Gastrocnemius medialis (tissue), 4 donors: ENCODE data around the gene NCOA3. TPM values are rescaled to one million over a fixed set of nuclear protein-coding genes. Genes with fewer than 3 reads are reported as not detected.

Experiments
- ATAC-seq, 2 donors: fragments of 150-250 bp; one replicate each; pipeline ENCODE4 v1.9.1; 2016
- DNase-seq, 2 donors: peaks; one replicate each; pipeline ENCODE4 v3.0.0-alpha.2; 2019
- H3K27ac ChIP-seq, 4 donors: fragments of 200-600 bp; sonication (generic); 1 replicate in 1 of 4; 2 replicates in 3 of 4; pipeline ENCODE4 v1.5.1; 2016 to 2018; ENCODE audit warnings: mild to moderate bottlenecking in 2 of 4, moderate library complexity in 1 of 4
- H3K27me3 ChIP-seq, 3 donors: fragments of 200-600 bp; sonication (generic) in 2 of 3; 1 replicate in 1 of 3; 2 replicates in 2 of 3; pipeline versions ENCODE4 v1.5.1 to v1.6.0; 2016 to 2019; ENCODE audit warnings: mild to moderate bottlenecking in 1 of 3, moderate library complexity in 1 of 3
- H3K36me3 ChIP-seq, 2 donors: fragments of 200-600 bp; sonication (generic) in 1 of 2; one replicate each; pipeline ENCODE4 v1.5.1; 2017 to 2018
- H3K4me1 ChIP-seq, 2 donors: fragments of 200-600 bp; sonication (generic) in 1 of 2; one replicate each; pipeline ENCODE4 v1.5.1; 2016 to 2017; ENCODE audit warnings: mild to moderate bottlenecking in 2 of 2
- H3K4me3 ChIP-seq, 4 donors: fragments of 200-600 bp; sonication (generic) in 3 of 4; 1 replicate in 1 of 4; 2 replicates in 3 of 4; pipeline ENCODE4 v1.5.1; 2016 to 2019; ENCODE audit warnings: mild to moderate bottlenecking in 2 of 4
- H3K9me3 ChIP-seq, 3 donors: fragments of 200-600 bp; sonication (generic) in 2 of 3; 1 replicate in 1 of 3; 2 replicates in 2 of 3; pipeline ENCODE4 v1.5.1; 2016 to 2019
- CTCF ChIP-seq, 5 experiments: fragments of 450-650 bp in 3 of 5; fragments of 200-600 bp in 2 of 5; sonication (generic) in 2 of 5; IDR thresholded peaks in 4 of 5; conservative IDR thresholded peaks in 1 of 5; 1 replicate in 4 of 5; 2 replicates in 1 of 5; pipeline ENCODE4 v1.5.1; 2016 to 2019; ENCODE audit warnings: antibody characterized with exemption in 5 of 5, mild to moderate bottlenecking in 3 of 5, moderate library complexity in 3 of 5
- POLR2A ChIP-seq, 2 donors: fragments of 450-650 bp; IDR thresholded peaks; one replicate each; pipeline ENCODE4 v1.6.1; 2017; ENCODE audit warnings: antibody characterized with exemption in 2 of 2, mild to moderate bottlenecking in 2 of 2, moderate library complexity in 2 of 2
- in situ Hi-C, 4 donors: fragments of 200-750 bp; cut with MboI; loops; one replicate each; pipeline versions ENCODE4 v1.15.0 to v1.8.0; 2017; ENCODE audit warnings: low sequenced_read_pairs in 4 of 4
- intact Hi-C: fragments of 100-400 bp; cut with DNase I; formaldehyde crosslinking; loops from one replicate; pipeline ENCODE4 v1.15.1; 2023; ENCODE audit warnings: low total_unique reads
- total RNA-seq, 4 donors: library from RNA; depleted of rRNA; stranded (reverse); fragments of >200 nt; gene quantifications; one replicate each; pipeline versions ENCODE4 v1.1.0 to v1.2.3, GENCODE V29; 2016

Gene NCOA3
- total RNA-seq, 4 donors from 2014 or later: 52.5 to 86.1 (median 70.1) TPM

- Histone ChIP-seq H3K36me3 (no peaks in the 10 kb centered on the region), H3K9me3 (no peaks in the 10 kb centered on the region), H3K4me1 (peaks cover 0 to 6% of the 10 kb centered on the region in 2 donors), H3K27ac (no peak overlapping the region), H3K27me3 (no peaks in the 10 kb centered on the region), H3K4me3 (no peak overlapping the region)
- in situ Hi-C loops: no loop called here
- intact Hi-C loops: no loop called here
- TF ChIP-seq CTCF (IDR thresholded peaks at IDR 0.05 in 4 of 5, conservative IDR thresholded peaks at IDR 0.05 in 1 of 5): no peak
- TF ChIP-seq POLR2A (IDR thresholded peaks at IDR 0.05): no peak
- DNase-seq: no peak
- no peak for ATAC-seq
Observed at GRCh38 chr20:47703748-47704147, 202.1 kb downstream of the NCOA3 start.

- intact Hi-C loops (no loop called here), in situ Hi-C loops (no loop called here)
- DNase-seq: no peak
- TF ChIP-seq CTCF (IDR thresholded peaks at IDR 0.05 in 4 of 5, conservative IDR thresholded peaks at IDR 0.05 in 1 of 5) (no peak), POLR2A (IDR thresholded peaks at IDR 0.05) (no peak)
- H3K9me3 ChIP-seq: no peaks in the 10 kb centered on the region
- no peaks in the 10 kb centered on the region for H3K36me3 ChIP-seq
- peak overlapping the region in 1 of 4 donors; percentile 42 for H3K27ac ChIP-seq
- H3K27me3 ChIP-seq: no peaks in the 10 kb centered on the region
- ATAC-seq: peak; percentile 53 to 64
- no peak overlapping the region for H3K4me3 ChIP-seq
- peaks cover 0 to 6% of the 10 kb centered on the region in 2 donors for H3K4me1 ChIP-seq
Observed at GRCh38 chr20:47704746-47705496, 203.2 kb downstream of the NCOA3 start.

DNA sequence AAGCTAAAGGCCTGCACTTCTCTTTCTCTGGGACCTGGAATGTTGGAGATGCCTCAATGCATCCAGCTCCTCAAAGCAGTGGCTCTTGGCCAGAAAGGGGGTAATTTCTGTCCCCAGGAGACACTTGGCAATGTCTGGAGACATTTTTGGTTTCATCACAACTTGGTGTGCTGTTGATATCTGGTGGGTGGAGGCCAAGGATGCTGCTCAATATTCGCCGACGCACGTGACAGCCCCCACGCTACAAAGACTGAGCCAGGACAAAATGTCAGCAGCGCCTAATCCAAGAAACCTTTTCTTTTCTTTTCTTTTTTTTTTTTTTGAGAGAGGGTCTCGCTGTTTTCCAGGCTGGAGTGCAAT is 203.8 kb downstream of the NCOA3 start:
- peak in 1 of 2 donors; percentile 36 for ATAC-seq
- no peaks in the 10 kb centered on the region for H3K9me3 ChIP-seq
- peak overlapping the region in 1 of 4 donors; percentile 42 for H3K27ac ChIP-seq
- H3K27me3 ChIP-seq: peaks cover 0 to under 1% (median 0%) of the 10 kb centered on the region in 3 donors
- intact Hi-C loops (no loop called here), in situ Hi-C loops (no loop called here)
- peaks cover 0 to 6% of the 10 kb centered on the region in 2 donors for H3K4me1 ChIP-seq
- H3K4me3 ChIP-seq: no peak overlapping the region
- TF ChIP-seq CTCF (IDR thresholded peaks at IDR 0.05 in 4 of 5, conservative IDR thresholded peaks at IDR 0.05 in 1 of 5) (no peak), POLR2A (IDR thresholded peaks at IDR 0.05) (no peak)
- H3K36me3 ChIP-seq: no peaks in the 10 kb centered on the region
- peak in 1 of 2 donors; percentile 25 for DNase-seq

DNA sequence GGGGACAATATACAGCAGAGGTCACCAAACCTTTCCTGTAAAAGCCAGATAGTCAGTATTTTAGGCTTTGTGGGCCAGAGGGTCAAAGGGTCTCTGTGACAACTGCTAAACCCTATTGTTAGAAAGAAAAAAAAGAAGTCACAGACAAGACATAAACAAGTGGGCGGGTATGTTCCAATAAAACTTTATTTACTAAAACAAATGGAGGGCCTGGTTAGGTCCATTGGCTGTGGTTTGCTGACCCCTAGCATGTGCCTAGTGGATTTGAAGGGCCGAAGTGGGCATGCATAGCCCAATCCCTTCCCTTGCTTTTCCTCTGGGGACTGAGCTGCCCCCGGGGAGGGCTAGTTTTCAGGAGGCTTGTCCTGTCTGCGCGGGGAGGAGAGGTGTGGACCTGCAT is 204.7 kb downstream of the NCOA3 start:
- intact Hi-C loops: no loop called here
- ATAC-seq: no peak
- H3K4me1 ChIP-seq: peaks cover 0 to 6% of the 10 kb centered on the region in 2 donors

More for the DNA sequence above, 204.7 kb downstream of the NCOA3 start:
- no peak for DNase-seq
- Histone ChIP-seq H3K27me3 (peaks cover 0 to 4% (median 0%) of the 10 kb centered on the region in 3 donors), H3K36me3 (no peaks in the 10 kb centered on the region), H3K27ac (peak overlapping the region in 2 of 4 donors; percentile 7 to 42), H3K9me3 (no peaks in the 10 kb centered on the region), H3K4me3 (no peak overlapping the region)
- in situ Hi-C loops: no loop called here
- TF ChIP-seq POLR2A (IDR thresholded peaks at IDR 0.05) (no peak), CTCF (IDR thresholded peaks at IDR 0.05 in 4 of 5, conservative IDR thresholded peaks at IDR 0.05 in 1 of 5) (no peak)

Other genes with a start within 250 kb of the NCOA3 start
- gene ZMYND8, start 145.2 kb upstream of the NCOA3 start, total RNA-seq: 10 to 100 TPM; 15.1 to 32.2 (median 19.7) TPM